ENCODE measurements around the gene CCDC82.

The CCDC82 gene

DNA sequence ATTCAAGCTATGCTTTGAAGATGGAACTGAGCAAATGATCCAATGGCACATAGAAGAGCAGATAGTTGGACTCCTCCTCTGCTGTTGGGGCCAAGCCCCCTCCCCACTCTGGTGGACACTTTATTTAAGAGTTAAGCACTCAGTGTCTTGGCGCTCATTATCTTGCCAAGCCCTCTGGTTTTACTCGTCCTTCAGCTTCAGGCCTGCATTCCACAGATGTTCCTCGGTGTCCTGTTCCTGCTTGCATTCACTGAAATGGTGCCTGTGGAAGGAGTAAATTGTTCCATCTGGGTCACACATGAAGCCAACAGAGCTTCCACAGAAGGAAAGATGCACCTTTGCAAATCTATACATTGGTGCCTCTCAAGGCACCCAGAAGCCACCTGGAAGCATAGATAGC, 72.8 kb downstream of the CCDC82 start:
- Histone ChIP-seq H3K4me1 (ENCODE audit: insufficient read depth, low read length, severe bottlenecking) (peaks cover 13% of the 10 kb centered on the region), H3K4me3 (ENCODE audit: low read depth, low read length, poor library complexity, severe bottlenecking) (no peak overlapping the region), H3K9me2 (ENCODE audit: low read depth, low read length) (no peaks in the 10 kb centered on the region), H3K9me3 (ENCODE audit: low read length) (no peaks in the 10 kb centered on the region), H3K27ac (ENCODE audit: low read depth, low read length, poor library complexity, severe bottlenecking) (no peak overlapping the region), H3K79me2 (ENCODE audit: insufficient read depth, low read length) (no peaks in the 10 kb centered on the region), H3K9ac (ENCODE audit: low read length) (no peak overlapping the region), H4K20me1 (ENCODE audit: insufficient read depth, low read length) (no peaks in the 10 kb centered on the region), H3K27me3 (ENCODE audit: insufficient read depth, low read length) (no peaks in the 10 kb centered on the region), H2AFZ (ENCODE audit: low read length) (no peak overlapping the region), H3K36me3 (ENCODE audit: insufficient read depth, low read length) (no peaks in the 10 kb centered on the region), H3K4me2 (ENCODE audit: low read length) (no peak overlapping the region), H3F3A (ENCODE audit: insufficient read depth, low read length) (no peaks in the 10 kb centered on the region)
- TF ChIP-seq, protein P1, sequence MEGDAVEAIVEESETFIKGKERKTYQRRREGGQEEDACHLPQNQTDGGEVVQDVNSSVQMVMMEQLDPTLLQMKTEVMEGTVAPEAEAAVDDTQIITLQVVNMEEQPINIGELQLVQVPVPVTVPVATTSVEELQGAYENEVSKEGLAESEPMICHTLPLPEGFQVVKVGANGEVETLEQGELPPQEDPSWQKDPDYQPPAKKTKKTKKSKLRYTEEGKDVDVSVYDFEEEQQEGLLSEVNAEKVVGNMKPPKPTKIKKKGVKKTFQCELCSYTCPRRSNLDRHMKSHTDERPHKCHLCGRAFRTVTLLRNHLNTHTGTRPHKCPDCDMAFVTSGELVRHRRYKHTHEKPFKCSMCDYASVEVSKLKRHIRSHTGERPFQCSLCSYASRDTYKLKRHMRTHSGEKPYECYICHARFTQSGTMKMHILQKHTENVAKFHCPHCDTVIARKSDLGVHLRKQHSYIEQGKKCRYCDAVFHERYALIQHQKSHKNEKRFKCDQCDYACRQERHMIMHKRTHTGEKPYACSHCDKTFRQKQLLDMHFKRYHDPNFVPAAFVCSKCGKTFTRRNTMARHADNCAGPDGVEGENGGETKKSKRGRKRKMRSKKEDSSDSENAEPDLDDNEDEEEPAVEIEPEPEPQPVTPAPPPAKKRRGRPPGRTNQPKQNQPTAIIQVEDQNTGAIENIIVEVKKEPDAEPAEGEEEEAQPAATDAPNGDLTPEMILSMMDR (IDR thresholded peaks at IDR 0.05; ENCODE audit: low read length): no peak
- no peak for TF ChIP-seq EZH2 (IDR thresholded peaks at IDR 0.05; ENCODE audit: borderline replicate concordance, low read length)

GRCh38 chr11:96315476-96315875, 74.2 kb downstream of the CCDC82 start:
- no peak overlapping the region for H3K9ac ChIP-seq (ENCODE audit: low read length)
- TF ChIP-seq, protein P1 (IDR thresholded peaks at IDR 0.05; ENCODE audit: low read length): no peak
- TF ChIP-seq EZH2 (IDR thresholded peaks at IDR 0.05; ENCODE audit: borderline replicate concordance, low read length): no peak
- no peak overlapping the region for H3K27ac ChIP-seq (ENCODE audit: low read depth, low read length, poor library complexity, severe bottlenecking)
- H3K36me3 ChIP-seq (ENCODE audit: insufficient read depth, low read length): no peaks in the 10 kb centered on the region
- no peak overlapping the region for H2AFZ ChIP-seq (ENCODE audit: low read length)
- no peak overlapping the region for H3K4me2 ChIP-seq (ENCODE audit: low read length)
- H3K9me3 ChIP-seq (ENCODE audit: low read length): no peaks in the 10 kb centered on the region
- no peaks in the 10 kb centered on the region for H3K9me2 ChIP-seq (ENCODE audit: low read depth, low read length)
- H4K20me1 ChIP-seq (ENCODE audit: insufficient read depth, low read length): no peaks in the 10 kb centered on the region
- no peak overlapping the region for H3K4me3 ChIP-seq (ENCODE audit: low read depth, low read length, poor library complexity, severe bottlenecking)
- no peaks in the 10 kb centered on the region for H3K27me3 ChIP-seq (ENCODE audit: insufficient read depth, low read length)
- H3F3A ChIP-seq (ENCODE audit: insufficient read depth, low read length): no peaks in the 10 kb centered on the region
- no peaks in the 10 kb centered on the region for H3K79me2 ChIP-seq (ENCODE audit: insufficient read depth, low read length)
- peaks cover 10% of the 10 kb centered on the region for H3K4me1 ChIP-seq (ENCODE audit: insufficient read depth, low read length, severe bottlenecking)

DNA sequence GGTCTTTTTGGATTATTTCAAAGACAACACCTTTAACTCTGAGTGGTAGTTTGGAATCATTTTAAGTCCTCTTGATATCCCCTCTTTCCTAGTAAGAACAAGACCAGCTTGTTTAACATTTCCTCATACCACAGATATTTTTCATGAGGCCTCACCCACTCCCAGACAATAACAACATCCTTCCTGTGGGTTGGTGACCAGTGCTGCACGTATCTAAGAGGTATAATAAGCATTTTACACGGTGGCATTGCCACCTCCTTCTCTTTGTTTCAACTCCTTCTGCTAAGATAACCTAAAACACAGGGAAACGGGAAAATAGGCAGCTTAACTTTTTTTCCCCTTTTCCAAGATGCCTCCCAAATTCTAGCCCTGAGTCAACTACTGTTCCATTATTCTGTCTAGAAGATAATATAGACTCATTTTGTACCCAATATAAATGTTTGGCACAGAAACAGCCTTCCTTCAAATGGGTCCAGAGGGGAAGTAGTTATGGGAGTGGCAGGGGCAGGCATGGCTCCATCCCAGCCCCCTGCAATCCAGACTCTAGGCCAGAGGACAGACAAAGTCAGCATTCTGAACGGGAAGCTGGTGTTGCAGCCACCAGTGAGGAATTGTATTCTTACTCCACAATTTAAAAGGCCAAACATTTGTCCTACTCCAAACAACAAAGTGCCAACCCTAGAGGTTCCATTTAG, 75.2 kb downstream of the CCDC82 start:
- no peaks in the 10 kb centered on the region for H3K9me2 ChIP-seq (ENCODE audit: low read depth, low read length)
- H2AFZ ChIP-seq (ENCODE audit: low read length): no peak overlapping the region
- H3K4me1 ChIP-seq (ENCODE audit: insufficient read depth, low read length, severe bottlenecking): peaks cover 10% of the 10 kb centered on the region

More for the DNA sequence above, 75.2 kb downstream of the CCDC82 start:
- Histone ChIP-seq H3K9ac (ENCODE audit: low read length) (no peak overlapping the region), H3K4me2 (ENCODE audit: low read length) (no peak overlapping the region), H3K9me3 (ENCODE audit: low read length) (no peaks in the 10 kb centered on the region), H3K27ac (ENCODE audit: low read depth, low read length, poor library complexity, severe bottlenecking) (no peak overlapping the region), H3F3A (ENCODE audit: insufficient read depth, low read length) (no peaks in the 10 kb centered on the region), H3K79me2 (ENCODE audit: insufficient read depth, low read length) (no peaks in the 10 kb centered on the region), H3K27me3 (ENCODE audit: insufficient read depth, low read length) (no peaks in the 10 kb centered on the region), H4K20me1 (ENCODE audit: insufficient read depth, low read length) (no peaks in the 10 kb centered on the region), H3K4me3 (ENCODE audit: low read depth, low read length, poor library complexity, severe bottlenecking) (no peak overlapping the region), H3K36me3 (ENCODE audit: insufficient read depth, low read length) (no peaks in the 10 kb centered on the region)
- TF ChIP-seq EZH2 (IDR thresholded peaks at IDR 0.05; ENCODE audit: borderline replicate concordance, low read length): no peak
- TF ChIP-seq, protein P1 (IDR thresholded peaks at IDR 0.05; ENCODE audit: low read length): no peak
